Ishikawa (cell line): ENCODE measurements around the gene GADL1.

Source experiments
- FOXM1 ChIP-seq: IDR thresholded peaks from 2 replicates; pipeline ENCODE4 v1.6.1; 2012; ENCODE audit warnings: low read depth, borderline replicate concordance
- TAF1 ChIP-seq: IDR thresholded peaks from 2 replicates; pipeline ENCODE4 v1.6.1; 2012; ENCODE audit warnings: low read depth, mild to moderate bottlenecking
- TEAD4 ChIP-seq: IDR thresholded peaks from 2 replicates; pipeline ENCODE4 v1.6.1; 2012
- ZBTB7A ChIP-seq: IDR thresholded peaks from 2 replicates; pipeline ENCODE4 v1.6.1; 2012; ENCODE audit warnings: low read depth

GRCh38 chr3:30894521-30895251, at the start of gene GADL1:
- TF ChIP-seq FOXM1 (no peak), TEAD4 (no peak), TAF1 (no peak), ZBTB7A (no peak)
